HCT116 (cell line): Measurements from ENCODE around the gene ABCG1. TPM values are rescaled to one million over a fixed set of nuclear protein-coding genes. Genes with fewer than 3 reads are reported as not detected.

Experiments used
- ATAC-seq: fragments of 200-7000 bp; cut with Tn5 transposase; 2 replicates; pipeline ENCODE4 v1.9.1; 2020; ENCODE audit warnings: mild to moderate bottlenecking, moderate library complexity
- BruUV-seq: library from RNA; stranded (reverse); fragments of 400-500 nt; replicated peaks from 2 replicates; lab custom pipeline; 2021; lab: Mats Ljungman, UMichigan
- CTCF ChIA-PET: fragments of 300-600 bp; sonication (Branson Sonifier 250); formaldehyde crosslinking; loops from one replicate; lab custom pipeline; 2021; ENCODE audit warnings: antibody characterized with exemption; lab: Charles Lee
- POLR2A ChIA-PET: fragments of 300-600, 350-600 bp; sonication (Branson Sonifier 250); formaldehyde crosslinking; loops from one replicate; lab custom pipeline; 2021; ENCODE audit warnings: antibody characterized with exemption; lab: Charles Lee
- RAD21 ChIA-PET, 2 experiments: fragments of 300-600 bp; sonication (Branson Sonifier 250); formaldehyde crosslinking; loops; one replicate each; lab custom pipeline; 2023; ENCODE audit warnings: low total read pairs in 2 of 2; ENCODE audit not compliant: uncharacterized antibody in 2 of 2, unreplicated experiment in 2 of 2, low non-redundant PET in 1 of 2; lab: Charles Lee
- DNase-seq: peaks from one replicate; pipeline ENCODE4 v3.0.0-alpha.2; 2010; ENCODE audit warnings: low read depth, low spot score
- H2AFZ ChIP-seq: fragments of 200-600 bp; shearing (Covaris generic), sonication (generic); 2 replicates; pipeline ENCODE4 v1.6.1; 2017; ENCODE audit warnings: low read depth, mixed run types, mixed read lengths, antibody characterized with exemption, low read length; ENCODE audit not compliant: poor library complexity, severe bottlenecking
- H3K27ac ChIP-seq: 2 replicates; pipeline ENCODE4 v1.5.1; 2012; ENCODE audit warnings: low read depth, low read length
- H3K27me3 ChIP-seq: fragments of 200-600 bp; sonication (generic); 2 replicates; pipeline ENCODE4 v1.6.1; 2016; ENCODE audit warnings: mixed run types, low read length, mixed read lengths; ENCODE audit not compliant: insufficient read depth
- H3K36me3 ChIP-seq, 2 experiments: fragments of 200-500 bp in 1 of 2; fragments of 200-600 bp in 1 of 2; sonication (Bioruptor generic) in 1 of 2; sonication (generic) in 1 of 2; 2 replicates each; pipeline versions ENCODE4 v1.5.1 to v1.6.1; 2014 to 2016; ENCODE audit warnings: low read length in 2 of 2, inconsistent platforms in 1 of 2, mixed read lengths in 1 of 2, mixed run types in 1 of 2; ENCODE audit not compliant: insufficient read depth in 2 of 2, control insufficient read depth in 1 of 2
- H3K4me1 ChIP-seq, 2 experiments: fragments of 200-600 bp in 1 of 2; sonication (generic) in 1 of 2; 2 replicates each; pipeline versions ENCODE4 v1.5.1 to v1.6.1; 2012 to 2017; ENCODE audit warnings: low read length in 2 of 2, inconsistent platforms in 1 of 2, mild to moderate bottlenecking in 1 of 2, mixed read lengths in 1 of 2, mixed run types in 1 of 2, moderate library complexity in 1 of 2; ENCODE audit not compliant: insufficient read depth in 2 of 2, control insufficient read depth in 1 of 2
- H3K4me2 ChIP-seq: fragments of 200-600 bp; sonication (generic); 2 replicates; pipeline ENCODE4 v1.6.1; 2017; ENCODE audit warnings: mixed run types, low read length, mixed read lengths
- H3K4me3 ChIP-seq, 2 experiments: fragments of 200-600 bp in 1 of 2; sonication (generic) in 1 of 2; replicated peaks in 1 of 2; 2 replicates each; pipeline ENCODE4 v1.5.1; 2011 to 2016; ENCODE audit warnings: low read length in 2 of 2, control low read depth in 1 of 2, low read depth in 1 of 2, mild to moderate bottlenecking in 1 of 2, mixed read lengths in 1 of 2, mixed run types in 1 of 2
- H3K79me2 ChIP-seq: fragments of 200-600 bp; sonication (generic); 2 replicates; pipeline ENCODE4 v1.6.1; 2017; ENCODE audit warnings: mild to moderate bottlenecking, mixed run types, low read length, moderate library complexity, mixed read lengths; ENCODE audit not compliant: insufficient read depth
- H3K9ac ChIP-seq: fragments of 200-600 bp; sonication (generic); 2 replicates; pipeline ENCODE4 v1.6.1; 2016; ENCODE audit warnings: low read length, mixed read lengths
- H3K9me2 ChIP-seq: fragments of 200-600 bp; sonication (generic), shearing (Covaris generic); 2 replicates; pipeline ENCODE4 v1.6.1; 2017; ENCODE audit warnings: mixed run types, mild to moderate bottlenecking, moderate library complexity; ENCODE audit not compliant: insufficient read depth
- H3K9me3 ChIP-seq, 2 experiments: fragments of 200-500 bp in 1 of 2; fragments of 200-600 bp in 1 of 2; sonication (Bioruptor generic) in 1 of 2; sonication (generic) in 1 of 2; 2 replicates each; pipeline ENCODE4 v1.6.1; 2014 to 2017; ENCODE audit warnings: low read length in 2 of 2, mixed read lengths in 2 of 2, inconsistent platforms in 1 of 2, low read depth in 1 of 2, mild to moderate bottlenecking in 1 of 2, mixed run types in 1 of 2, moderate library complexity in 1 of 2; ENCODE audit not compliant: control insufficient read depth in 1 of 2, insufficient read depth in 1 of 2
- H4K20me1 ChIP-seq: fragments of 200-600 bp; sonication (generic), shearing (Covaris generic); 2 replicates; pipeline ENCODE4 v1.6.1; 2017; ENCODE audit warnings: mixed run types, mild to moderate bottlenecking, moderate library complexity; ENCODE audit not compliant: insufficient read depth
- CBX3 ChIP-seq: IDR thresholded peaks from 2 replicates; pipeline ENCODE4 v1.6.1; 2012; ENCODE audit warnings: low read depth
- ELF1 ChIP-seq: IDR thresholded peaks from 2 replicates; pipeline ENCODE4 v1.6.1; 2012; ENCODE audit warnings: low read depth, borderline replicate concordance
- EZH2 ChIP-seq: fragments of 200-600 bp; sonication (generic); IDR thresholded peaks from 2 replicates; pipeline ENCODE4 v1.6.1; 2017; ENCODE audit warnings: antibody characterized with exemption, mixed run types
- POLR2AphosphoS5 ChIP-seq: IDR thresholded peaks from 2 replicates; pipeline ENCODE4 v1.6.1; 2011; ENCODE audit warnings: mild to moderate bottlenecking, low read depth, low read length, moderate library complexity
- SIN3A ChIP-seq: IDR thresholded peaks from 2 replicates; pipeline ENCODE4 v1.6.1; 2012; ENCODE audit warnings: low read depth
- SRF ChIP-seq: IDR thresholded peaks from 2 replicates; pipeline ENCODE4 v1.6.1; 2012; ENCODE audit warnings: low read depth
- intact Hi-C: fragments of 100-400 bp; cut with micrococcal nuclease; formaldehyde crosslinking; loops from 2 replicates; pipeline ENCODE4 v1.10.0; 2022
- total RNA-seq: library from RNA; stranded (reverse); gene quantifications from one replicate; pipeline ENCODE4 v1.2.1, GENCODE V29; 2021; ENCODE audit not compliant: unreplicated experiment
- TF ChIP-seq, protein P1 (sequence below): IDR thresholded peaks from 2 replicates; pipeline ENCODE4 v1.6.1; 2012
- TF ChIP-seq, protein P2 (sequence below), 3 experiments: fragments of 200-600 bp in 1 of 3; sonication (generic) in 1 of 3; IDR thresholded peaks in 2 of 3; conservative IDR thresholded peaks in 1 of 3; 2 replicates each; pipeline ENCODE4 v1.5.1; 2012 to 2017; ENCODE audit warnings: low read depth in 2 of 3, low read length in 2 of 3, antibody characterized with exemption in 1 of 3, borderline replicate concordance in 1 of 3, control low read depth in 1 of 3, mild to moderate bottlenecking in 1 of 3, mixed read lengths in 1 of 3, mixed run types in 1 of 3, moderate library complexity in 1 of 3; ENCODE audit not compliant: insufficient read depth in 1 of 3

ABCG1 gene
- total RNA-seq, 1 experiment from 2014 or later, result 1.6 TPM

DNA sequence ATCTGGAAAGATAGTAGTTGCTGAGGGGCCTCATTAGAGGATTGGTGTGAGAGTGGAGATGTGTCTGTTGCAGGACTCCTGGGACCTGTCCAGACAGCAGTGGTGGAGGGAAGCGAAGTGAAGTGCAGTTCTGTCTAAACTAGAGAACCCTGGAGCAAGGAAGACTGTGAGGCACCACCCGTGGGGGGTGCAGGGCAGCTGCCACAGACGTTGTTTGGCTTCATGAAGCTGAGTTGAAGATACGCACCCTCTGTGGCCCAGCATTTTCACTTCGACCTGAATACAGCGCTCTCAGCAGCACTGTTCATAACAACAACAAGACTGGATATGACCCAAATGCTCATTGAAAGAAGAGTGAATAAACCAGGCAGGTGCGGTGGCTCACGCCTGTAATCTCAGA lies 29.3 kb downstream of the ABCG1 start:
- no peak overlapping the region for H3K9ac ChIP-seq
- no peak overlapping the region for H3K4me3 ChIP-seq
- ChIA-PET RAD21 (no interaction called here), CTCF (interaction anchor here (2.7 kb wide), 1 partner anchor 10 kb away, joined by 11 read pairs; no protein-coding TSS in a partner anchor), POLR2A (no interaction called here)
- H4K20me1 ChIP-seq, result no peaks in the 10 kb centered on the region
- H3K4me1 ChIP-seq, result no peaks in the 10 kb centered on the region
- no peaks in the 10 kb centered on the region for H3K9me3 ChIP-seq
- H2AFZ ChIP-seq, result no peak overlapping the region
- ATAC-seq (no peak), DNase-seq (no peak)
- intact Hi-C loops, result no loop called here
- H3K9me2 ChIP-seq, result no peaks in the 10 kb centered on the region
- no peaks in the 10 kb centered on the region for H3K79me2 ChIP-seq
- TF ChIP-seq ELF1 (no peak), SRF (no peak), POLR2AphosphoS5 (no peak), CBX3 (no peak), SIN3A (no peak), EZH2 (no peak)
- TF ChIP-seq, protein P1, sequence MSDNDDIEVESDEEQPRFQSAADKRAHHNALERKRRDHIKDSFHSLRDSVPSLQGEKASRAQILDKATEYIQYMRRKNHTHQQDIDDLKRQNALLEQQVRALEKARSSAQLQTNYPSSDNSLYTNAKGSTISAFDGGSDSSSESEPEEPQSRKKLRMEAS, result no peak
- TF ChIP-seq, all 23 proteins: peak for 0
- no TSS peak for BruUV-seq
- no peak overlapping the region for H3K27ac ChIP-seq
- H3K27me3 ChIP-seq, result no peaks in the 10 kb centered on the region; the same call in 1 of the 2 replicates
- H3K4me2 ChIP-seq, result no peak overlapping the region
- H3K36me3 ChIP-seq, result no peaks in the 10 kb centered on the region

DNA sequence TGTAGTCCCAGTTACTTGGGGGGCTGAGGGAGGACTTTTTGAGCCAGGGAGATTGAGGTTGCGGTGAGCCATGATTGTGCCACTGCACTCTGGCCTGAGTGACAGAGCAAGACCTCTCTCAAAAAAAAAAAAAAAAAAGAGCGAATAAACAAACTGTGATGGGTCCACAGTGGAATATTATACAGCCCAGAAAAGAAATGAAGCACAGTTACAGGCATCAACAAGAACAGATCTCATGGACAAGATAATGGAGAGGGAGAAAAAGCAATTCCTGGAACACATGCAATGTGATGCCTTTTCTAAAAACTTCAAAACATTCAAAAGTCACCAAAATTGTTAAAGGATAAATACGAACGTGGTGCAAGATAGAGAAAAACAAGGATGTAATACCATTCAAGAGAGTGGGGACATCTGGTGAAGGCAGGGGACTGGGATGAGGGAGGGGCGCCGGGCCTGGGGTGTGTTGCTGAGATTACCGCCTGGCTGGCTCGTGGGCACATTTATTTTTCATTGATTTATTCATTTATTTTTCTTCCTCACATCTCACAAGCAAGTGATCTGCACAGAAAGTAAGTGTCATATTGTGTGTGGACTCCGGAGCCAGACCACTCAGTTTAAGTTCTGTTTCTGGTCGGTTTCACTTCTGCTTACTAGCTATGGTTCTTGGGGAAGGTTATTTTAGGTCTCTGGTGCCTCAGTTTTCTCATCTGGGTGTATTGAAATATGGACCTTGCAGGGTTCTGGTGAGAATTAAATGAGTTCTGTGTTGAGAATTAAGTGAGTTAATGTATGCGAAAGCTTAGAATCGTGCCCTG lies 30.1 kb downstream of the ABCG1 start:
- no peak overlapping the region for H3K27ac ChIP-seq
- ChIA-PET CTCF (interaction anchor here (0.6 to 2.7 kb wide), 2 partner anchors 10 to 267 kb away, joined by 3 to 11 read pairs; no protein-coding TSS in a partner anchor), POLR2A (no interaction called here), RAD21 (no interaction called here)
- BruUV-seq, result no TSS peak
- H3K4me3 ChIP-seq, result no peak overlapping the region
- H4K20me1 ChIP-seq, result no peaks in the 10 kb centered on the region
- H3K79me2 ChIP-seq, result no peaks in the 10 kb centered on the region
- no peaks in the 10 kb centered on the region for H3K9me2 ChIP-seq
- H3K4me1 ChIP-seq, result no peaks in the 10 kb centered on the region
- DNase-seq (no peak), ATAC-seq (no peak)
- intact Hi-C loops, result no loop called here
- no peak overlapping the region for H3K9ac ChIP-seq
- no peak overlapping the region for H2AFZ ChIP-seq
- peaks cover 3% of the 10 kb centered on the region; the same call in 1 of the 2 replicates for H3K27me3 ChIP-seq
- H3K36me3 ChIP-seq, result no peaks in the 10 kb centered on the region
- TF ChIP-seq, protein P2, sequence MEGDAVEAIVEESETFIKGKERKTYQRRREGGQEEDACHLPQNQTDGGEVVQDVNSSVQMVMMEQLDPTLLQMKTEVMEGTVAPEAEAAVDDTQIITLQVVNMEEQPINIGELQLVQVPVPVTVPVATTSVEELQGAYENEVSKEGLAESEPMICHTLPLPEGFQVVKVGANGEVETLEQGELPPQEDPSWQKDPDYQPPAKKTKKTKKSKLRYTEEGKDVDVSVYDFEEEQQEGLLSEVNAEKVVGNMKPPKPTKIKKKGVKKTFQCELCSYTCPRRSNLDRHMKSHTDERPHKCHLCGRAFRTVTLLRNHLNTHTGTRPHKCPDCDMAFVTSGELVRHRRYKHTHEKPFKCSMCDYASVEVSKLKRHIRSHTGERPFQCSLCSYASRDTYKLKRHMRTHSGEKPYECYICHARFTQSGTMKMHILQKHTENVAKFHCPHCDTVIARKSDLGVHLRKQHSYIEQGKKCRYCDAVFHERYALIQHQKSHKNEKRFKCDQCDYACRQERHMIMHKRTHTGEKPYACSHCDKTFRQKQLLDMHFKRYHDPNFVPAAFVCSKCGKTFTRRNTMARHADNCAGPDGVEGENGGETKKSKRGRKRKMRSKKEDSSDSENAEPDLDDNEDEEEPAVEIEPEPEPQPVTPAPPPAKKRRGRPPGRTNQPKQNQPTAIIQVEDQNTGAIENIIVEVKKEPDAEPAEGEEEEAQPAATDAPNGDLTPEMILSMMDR (IDR thresholded peaks at IDR 0.05 in 2 of 3, conservative IDR thresholded peaks at IDR 0.05 in 1 of 3; ENCODE audit: borderline replicate concordance in 1 of 3, insufficient read depth in 1 of 3, low read depth in 2 of 3, low read length in 2 of 3), result no peak
- no peak for TF ChIP-seq SIN3A
- TF ChIP-seq ELF1, result no peak
- no peak for TF ChIP-seq CBX3
- H3K9me3 ChIP-seq, result no peaks in the 10 kb centered on the region
- no peak overlapping the region for H3K4me2 ChIP-seq
